H1 (cell line): Measurements from ENCODE around the gene SEMA4C. TPM values are rescaled to one million over a fixed set of nuclear protein-coding genes. Genes with fewer than 3 reads are reported as not detected.

Source experiments
- CTCF ChIA-PET: fragments of 300-600 bp; sonication (Branson Sonifier 250); formaldehyde crosslinking; loops from one replicate; lab custom pipeline; 2021; ENCODE audit not compliant: partially characterized antibody; lab: Charles Lee
- POLR2A ChIA-PET: fragments of 300-600 bp; sonication (Branson Sonifier 250); formaldehyde crosslinking; loops from one replicate; lab custom pipeline; 2021; ENCODE audit warnings: inconsistent platforms; ENCODE audit not compliant: partially characterized antibody; lab: Charles Lee
- DNase-seq, 2 experiments: peaks; one replicate each; pipeline versions ENCODE4 v3.0.0 to v3.0.0-alpha.2; 2010 to 2022; ENCODE audit warnings: low spot score in 2 of 2, low read depth in 1 of 2, mixed read lengths in 1 of 2
- FAIRE-seq: peaks from 2 replicates; lab custom pipeline; 2011; peaks lifted over from hg19 to GRCh38; lab: Jason Lieb, UNC
- H2AFZ ChIP-seq: 2 replicates; pipeline ENCODE4 v1.8.1; 2012; ENCODE audit warnings: low read length, inconsistent platforms
- H2AK5ac ChIP-seq: 2 replicates; pipeline ENCODE4 v1.6.1; 2013; ENCODE audit warnings: low read depth, low read length
- H2BK120ac ChIP-seq: replicated peaks from 2 replicates; pipeline ENCODE3; 2013; ENCODE audit warnings: low read depth, low read length, inconsistent platforms
- H2BK12ac ChIP-seq: 2 replicates; pipeline ENCODE4 v1.6.1; 2013; ENCODE audit warnings: low read depth, low read length
- H2BK15ac ChIP-seq: 2 replicates; pipeline ENCODE4 v1.6.1; 2013; ENCODE audit warnings: low read length
- H2BK20ac ChIP-seq: 2 replicates; pipeline ENCODE4 v1.6.1; 2013; ENCODE audit warnings: low read length
- H2BK5ac ChIP-seq: 2 replicates; pipeline ENCODE4 v1.6.1; 2013; ENCODE audit warnings: low read depth, low read length
- H3K14ac ChIP-seq: 2 replicates; pipeline ENCODE4 v1.6.1; 2013; ENCODE audit warnings: inconsistent platforms; ENCODE audit not compliant: insufficient read length
- H3K18ac ChIP-seq: 2 replicates; pipeline ENCODE4 v1.6.1; 2013; ENCODE audit warnings: low read length; ENCODE audit errors: extremely low read depth
- H3K23ac ChIP-seq: 2 replicates; pipeline ENCODE4 v1.6.1; 2013; ENCODE audit warnings: inconsistent platforms; ENCODE audit not compliant: insufficient read length
- H3K23me2 ChIP-seq: 2 replicates; pipeline ENCODE4 v1.6.1; 2013; ENCODE audit warnings: low read depth, low read length
- H3K27ac ChIP-seq: 2 replicates; pipeline ENCODE4 v1.6.1; 2011; ENCODE audit warnings: low read depth, low read length, inconsistent platforms
- H3K27me3 ChIP-seq, 4 experiments: replicated peaks in 1 of 4; 1 replicate in 1 of 4; 2 replicates in 3 of 4; pipeline versions ENCODE4 v1.6.1 to v1.8.1; 2011 to 2013; ENCODE audit warnings: low read length in 3 of 4, mild to moderate bottlenecking in 3 of 4, inconsistent platforms in 2 of 4, mixed read lengths in 2 of 4, moderate library complexity in 1 of 4; ENCODE audit not compliant: control insufficient read depth in 3 of 4, insufficient read depth in 3 of 4; ENCODE audit errors: extremely low read depth in 1 of 4
- H3K36me3 ChIP-seq, 4 experiments: 2 replicates each; pipeline versions ENCODE4 v1.6.1 to v1.8.1; 2011 to 2013; ENCODE audit warnings: mild to moderate bottlenecking in 4 of 4, low read length in 3 of 4, moderate library complexity in 2 of 4, control low read depth in 1 of 4, inconsistent platforms in 1 of 4; ENCODE audit not compliant: insufficient read depth in 4 of 4, control insufficient read depth in 2 of 4
- H3K4ac ChIP-seq: replicated peaks from 2 replicates; pipeline ENCODE3; 2013; ENCODE audit warnings: low read length, low read depth, mixed read lengths, inconsistent platforms; ENCODE audit not compliant: insufficient read length
- H3K4me1 ChIP-seq, 4 experiments: replicated peaks in 1 of 4; 1 replicate in 1 of 4; 2 replicates in 3 of 4; pipeline versions ENCODE4 v1.6.1 to v1.8.1; 2011 to 2013; ENCODE audit warnings: low read length in 3 of 4, inconsistent platforms in 2 of 4, mixed read lengths in 1 of 4; ENCODE audit not compliant: insufficient read depth in 4 of 4, control insufficient read depth in 3 of 4
- H3K4me2 ChIP-seq, 2 experiments: 2 replicates each; pipeline versions ENCODE4 v1.6.1 to v1.8.1; 2011 to 2013; ENCODE audit warnings: low read depth in 2 of 2, low read length in 2 of 2, control low read depth in 1 of 2, inconsistent platforms in 1 of 2, mild to moderate bottlenecking in 1 of 2; ENCODE audit not compliant: insufficient read depth in 1 of 2
- H3K4me3 ChIP-seq, 4 experiments: fragments of 200-600, 300-600 bp in 1 of 4; sonication (generic), shearing (Covaris generic), sonication (Bioruptor Twin) in 1 of 4; 2 replicates each; pipeline versions ENCODE4 v1.5.1 to v1.8.1; 2011 to 2016; ENCODE audit warnings: low read length in 4 of 4, low read depth in 3 of 4, control low read depth in 2 of 4, inconsistent platforms in 2 of 4, mild to moderate bottlenecking in 2 of 4, mixed read lengths in 1 of 4, moderate library complexity in 1 of 4; ENCODE audit not compliant: insufficient read depth in 2 of 4; ENCODE audit errors: extremely low read depth in 1 of 4
- H3K56ac ChIP-seq: replicated peaks from 2 replicates; pipeline ENCODE3; 2013; ENCODE audit warnings: low read depth, mild to moderate bottlenecking, mixed read lengths, low read length, inconsistent platforms; ENCODE audit not compliant: insufficient read length
- H3K79me1 ChIP-seq: 2 replicates; pipeline ENCODE4 v1.6.1; 2013; ENCODE audit warnings: low read depth, low read length, control low read depth
- H3K79me2 ChIP-seq, 2 experiments: 2 replicates each; pipeline versions ENCODE4 v1.6.1 to v1.8.1; 2012 to 2013; ENCODE audit warnings: low read length in 2 of 2, mild to moderate bottlenecking in 2 of 2, inconsistent platforms in 1 of 2; ENCODE audit not compliant: insufficient read depth in 2 of 2, control insufficient read depth in 1 of 2
- H3K9ac ChIP-seq, 4 experiments: replicated peaks in 1 of 4; 1 replicate in 1 of 4; 2 replicates in 3 of 4; pipeline versions ENCODE4 v1.6.1 to v1.8.1; 2011 to 2013; ENCODE audit warnings: low read depth in 3 of 4, low read length in 3 of 4, control low read depth in 2 of 4, mild to moderate bottlenecking in 2 of 4, moderate library complexity in 2 of 4, inconsistent platforms in 1 of 4; ENCODE audit errors: extremely low read depth in 1 of 4
- H3K9me3 ChIP-seq, 2 experiments: 2 replicates each; pipeline versions ENCODE4 v1.6.1 to v1.8.1; 2012 to 2013; ENCODE audit warnings: mild to moderate bottlenecking in 2 of 2, moderate library complexity in 2 of 2, control low read depth in 1 of 2, inconsistent platforms in 1 of 2, low read depth in 1 of 2, low read length in 1 of 2, mixed read lengths in 1 of 2; ENCODE audit not compliant: insufficient read depth in 2 of 2
- H4K20me1 ChIP-seq, 2 experiments: replicated peaks in 1 of 2; 2 replicates each; pipeline versions ENCODE3 to v1.8.1; 2011 to 2013; ENCODE audit warnings: inconsistent platforms in 2 of 2, low read length in 2 of 2, mild to moderate bottlenecking in 1 of 2; ENCODE audit not compliant: insufficient read depth in 2 of 2, control insufficient read depth in 1 of 2
- H4K5ac ChIP-seq: 2 replicates; pipeline ENCODE4 v1.6.1; 2013; ENCODE audit warnings: low read length, low read depth, mixed read lengths, inconsistent platforms; ENCODE audit not compliant: insufficient read length
- H4K8ac ChIP-seq: 2 replicates; pipeline ENCODE4 v1.8.0; 2013; ENCODE audit warnings: mild to moderate bottlenecking, moderate library complexity, low read length, inconsistent platforms; ENCODE audit not compliant: insufficient read depth; ENCODE audit errors: extremely low read depth
- H4K91ac ChIP-seq: replicated peaks from 2 replicates; pipeline ENCODE3; 2013; ENCODE audit warnings: low read length, mixed read lengths, inconsistent platforms; ENCODE audit not compliant: insufficient read length
- BCL11A ChIP-seq, 2 experiments: IDR thresholded peaks; one replicate each; pipeline ENCODE4 v1.6.1; 2011; ENCODE audit warnings: low read depth in 2 of 2, low read length in 2 of 2, mild to moderate bottlenecking in 2 of 2
- CBX5 ChIP-seq: fragments of 300-800, 300-1000 bp; sonication (generic); IDR thresholded peaks from 2 replicates; pipeline ENCODE4 v1.7.1; 2016; ENCODE audit warnings: antibody characterized with exemption, low read length, low read depth
- CHD1 ChIP-seq: IDR thresholded peaks from 2 replicates; pipeline ENCODE4 v1.6.1; 2012; ENCODE audit warnings: low read depth, low read length, improper control_type of control experiment
- E2F6 ChIP-seq: IDR thresholded peaks from 2 replicates; pipeline ENCODE4 v1.6.1; 2012; ENCODE audit warnings: inconsistent platforms
- EZH2 ChIP-seq: fragments of 200-600 bp; sonication (generic); IDR thresholded peaks from 2 replicates; pipeline ENCODE4 v1.7.1; 2012; ENCODE audit warnings: low read depth, mild to moderate bottlenecking, moderate library complexity, low read length, inconsistent platforms; ENCODE audit not compliant: severe bottlenecking
- FOSL1 ChIP-seq: IDR thresholded peaks from 2 replicates; pipeline ENCODE4 v1.6.1; 2011; ENCODE audit warnings: mild to moderate bottlenecking, low read depth, low read length, moderate library complexity; ENCODE audit not compliant: insufficient read depth
- RBBP5 ChIP-seq: IDR thresholded peaks from 2 replicates; pipeline ENCODE4 v1.7.1; 2012; ENCODE audit warnings: low read depth, mild to moderate bottlenecking, inconsistent platforms, low read length, moderate library complexity, borderline replicate concordance
- RFX5 ChIP-seq: IDR thresholded peaks from 2 replicates; pipeline ENCODE4 v1.6.1; 2011; ENCODE audit warnings: low read depth, low read length, improper control_type of control experiment, borderline replicate concordance
- SIN3A ChIP-seq, 2 experiments: IDR thresholded peaks in 1 of 2; conservative IDR thresholded peaks in 1 of 2; 2 replicates each; pipeline ENCODE4 v1.6.1; 2011 to 2012; ENCODE audit warnings: low read length in 2 of 2, improper control_type of control experiment in 1 of 2, low read depth in 1 of 2, mild to moderate bottlenecking in 1 of 2
- SP1 ChIP-seq: IDR thresholded peaks from 2 replicates; pipeline ENCODE4 v1.6.1; 2011; ENCODE audit warnings: low read depth, low read length
- TAF1 ChIP-seq: IDR thresholded peaks from 2 replicates; pipeline ENCODE4 v1.6.1; 2011; ENCODE audit warnings: mild to moderate bottlenecking, low read depth, low read length
- TAF7 ChIP-seq: optimal IDR thresholded peaks from 2 replicates; pipeline ENCODE3; 2011; ENCODE audit warnings: low read depth, mild to moderate bottlenecking, inconsistent platforms, low read length, moderate library complexity, borderline replicate concordance
- TBP ChIP-seq: IDR thresholded peaks from 2 replicates; pipeline ENCODE4 v1.6.1; 2011; ENCODE audit warnings: low read depth, low read length, improper control_type of control experiment
- WGBS, 2 experiments: shearing (Covaris generic) in 1 of 2; methylation state at CpG; one replicate each; pipeline versions ENCODE4 v1.1.6 to v1.1.7; 2013 to 2015; ENCODE audit warnings: low lambda C conversion rate in 2 of 2, mixed read lengths in 2 of 2, inconsistent platforms in 1 of 2, low coverage in 1 of 2, missing lambda C conversion rate in 1 of 2; ENCODE audit not compliant: insufficient replicate concordance in 2 of 2, insufficient coverage in 1 of 2, insufficient read length in 1 of 2; ENCODE audit errors: extremely low coverage in 1 of 2, missing lambda C conversion rate in 1 of 2; 5-methylcytosine and 5-hydroxymethylcytosine counted together
- polyA plus RNA-seq, 7 experiments: library from polyadenylated mRNA; depleted of rRNA in 3 of 7; stranded (reverse) in 5 of 7; unstranded in 2 of 7; fragments of >200 nt in 5 of 7; fragments of 200-250 nt in 2 of 7; gene quantifications; 1 replicate in 5 of 7; 2 replicates in 1 of 7; 4 replicates in 1 of 7; pipeline versions ENCODE4 v1.2.1 to v1.2.3, GENCODE V29; 2011 to 2013; ENCODE audit warnings: missing spikeins in 2 of 7, mixed read lengths in 2 of 7
- total RNA-seq: library from RNA; stranded (reverse); fragmentation: NEBNext Ultra II Directional; extraction: Animal tissue kit (Norgen Biotek cat#: 25700); gene quantifications from 2 replicates; pipeline ENCODE4 v1.2.1, GENCODE V29; 2021

SEMA4C gene
- total and polyA plus RNA-seq, 2 of the 8 experiments (the other 6 are each of a cell fraction or from before 2014, with no cell fraction given), result 47.5 to 67.3 TPM

DNA sequence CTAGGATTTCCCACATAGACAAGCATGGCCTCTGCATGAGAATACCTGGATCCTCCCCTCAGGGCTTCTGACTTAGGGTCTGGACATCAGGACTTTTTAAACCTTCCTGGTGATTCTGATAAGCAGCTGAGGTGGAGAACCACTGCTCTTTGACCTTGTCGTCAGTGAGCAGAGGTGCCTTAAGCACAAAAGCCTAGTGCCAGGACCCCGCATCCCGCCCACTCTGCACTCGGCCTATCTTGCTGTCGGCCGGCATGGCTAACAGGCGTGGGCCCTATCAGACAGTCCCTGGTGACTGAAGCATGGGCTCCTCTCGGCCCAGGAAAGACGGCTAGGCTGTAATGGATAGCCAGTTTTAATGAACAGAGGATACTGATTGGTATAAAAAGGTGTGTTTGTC lies 32.3 kb downstream of the SEMA4C start:
- no peak for FAIRE-seq
- WGBS, 2 experiments, result 93% methylated on average over 9 of the region's 9 CpGs; no CpG with 5 or more reads in 1 of the 2 experiments
- H3K27ac ChIP-seq, result no peak overlapping the region
- TF ChIP-seq EZH2, result no peak
- no peak for TF ChIP-seq TAF7
- no peak for TF ChIP-seq FOSL1
- no peak for TF ChIP-seq BCL11A (IDR thresholded peaks at IDR 0.05; ENCODE audit: low read depth in 2 of 2, low read length in 2 of 2)
- no peak for TF ChIP-seq CHD1
- TF ChIP-seq TBP, result no peak
- TF ChIP-seq RFX5, result no peak
- TF ChIP-seq SIN3A (conservative IDR thresholded peaks at IDR 0.05 in 1 of 2, IDR thresholded peaks at IDR 0.05 in 1 of 2; ENCODE audit: low read depth in 1 of 2, low read length in 2 of 2), result no peak
- TF ChIP-seq RBBP5, result no peak
- TF ChIP-seq E2F6, result no peak
- TF ChIP-seq SP1, result no peak
- no peak for TF ChIP-seq CBX5
- no peak for TF ChIP-seq TAF1

More for the DNA sequence above, 32.3 kb downstream of the SEMA4C start:
- Histone ChIP-seq H2BK12ac (no peak overlapping the region), H4K5ac (no peak overlapping the region), H2BK120ac (no peak overlapping the region), H3K4me3 (no peak overlapping the region), H3K79me1 (peaks cover 4% of the 10 kb centered on the region; the same call in 1 of the 2 replicates), H3K4ac (no peak overlapping the region), H3K27me3 (no peaks in the 10 kb centered on the region), H2BK15ac (no peak overlapping the region), H2AK5ac (no peak overlapping the region), H3K4me1 (peaks cover under 1 to 8% (median 6%) of the 10 kb centered on the region in 4 experiments), H3K23me2 (no peaks in the 10 kb centered on the region; the same call in 1 of the 2 replicates), H4K20me1 (peaks cover 0 to 7% of the 10 kb centered on the region in 2 experiments), H3K9ac (no peak overlapping the region), H3K14ac (no peak overlapping the region), H3K18ac (no peak overlapping the region), H3K36me3 (peaks cover 0 to 19% (median 2%) of the 10 kb centered on the region in 4 experiments; a peak in 6 of 8 replicates), H2AFZ (no peak overlapping the region), H3K23ac (no peak overlapping the region), H3K79me2 (no peaks in the 10 kb centered on the region), H3K4me2 (no peak overlapping the region), H2BK5ac (no peak overlapping the region; the same call in 1 of the 2 replicates), H4K91ac (no peak overlapping the region), H3K56ac (no peak overlapping the region), H4K8ac (no peak overlapping the region), H2BK20ac (no peak overlapping the region), H3K9me3 (no peaks in the 10 kb centered on the region)
- ChIA-PET CTCF (interaction anchor here (1.1 to 4.9 kb wide), 4 partner anchors 17 to 113 kb away, joined by 3 to 22 read pairs (median 6); partner anchors contain the start of gene ANKRD39), POLR2A (interaction anchor here (1.4 to 3.3 kb wide), 6 partner anchors 11 to 31 kb away, joined by 3 to 16 read pairs (median 4); partner anchors contain the start of gene ANKRD39)
- no peak for DNase-seq
